ENCODE measurements around the gene PDE4B.

DNA sequence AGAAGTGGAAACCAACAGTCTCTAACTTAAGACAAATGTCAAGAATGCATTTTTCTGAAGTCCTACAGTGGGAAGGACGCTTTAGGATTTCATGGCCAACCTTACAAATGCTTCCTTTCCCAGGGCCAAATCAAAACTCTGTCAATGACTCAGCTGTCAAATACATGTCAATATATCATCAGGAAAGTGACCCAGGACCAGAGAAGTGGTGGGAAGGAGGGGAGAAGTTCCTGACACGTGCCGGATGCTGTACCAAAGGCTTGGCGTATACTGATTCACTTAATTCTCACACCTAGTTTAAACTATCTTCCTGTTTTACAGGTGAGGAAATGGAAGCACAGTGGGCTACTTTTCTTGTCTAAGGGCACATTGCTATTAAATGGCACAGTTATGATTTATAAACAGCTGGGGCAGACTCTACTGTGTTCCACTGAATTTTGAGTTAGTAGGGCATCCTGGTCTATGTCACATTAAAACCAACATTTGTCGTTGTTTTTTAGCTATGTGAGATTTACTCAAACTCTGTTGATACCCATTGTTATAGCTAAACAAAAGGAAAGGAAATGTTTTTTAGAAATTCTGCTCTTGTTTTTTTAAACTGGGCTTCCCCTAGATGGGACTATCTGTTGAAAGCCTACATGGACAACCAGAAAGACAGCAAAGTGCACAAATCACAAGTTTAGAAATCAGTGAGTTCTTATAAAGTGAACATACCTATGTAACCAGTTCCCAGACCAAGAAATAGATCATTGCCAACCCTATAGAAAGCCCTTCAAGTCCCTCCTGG, 533.1 kb downstream of the PDE4B start:
- TF ChIP-seq, protein P1, sequence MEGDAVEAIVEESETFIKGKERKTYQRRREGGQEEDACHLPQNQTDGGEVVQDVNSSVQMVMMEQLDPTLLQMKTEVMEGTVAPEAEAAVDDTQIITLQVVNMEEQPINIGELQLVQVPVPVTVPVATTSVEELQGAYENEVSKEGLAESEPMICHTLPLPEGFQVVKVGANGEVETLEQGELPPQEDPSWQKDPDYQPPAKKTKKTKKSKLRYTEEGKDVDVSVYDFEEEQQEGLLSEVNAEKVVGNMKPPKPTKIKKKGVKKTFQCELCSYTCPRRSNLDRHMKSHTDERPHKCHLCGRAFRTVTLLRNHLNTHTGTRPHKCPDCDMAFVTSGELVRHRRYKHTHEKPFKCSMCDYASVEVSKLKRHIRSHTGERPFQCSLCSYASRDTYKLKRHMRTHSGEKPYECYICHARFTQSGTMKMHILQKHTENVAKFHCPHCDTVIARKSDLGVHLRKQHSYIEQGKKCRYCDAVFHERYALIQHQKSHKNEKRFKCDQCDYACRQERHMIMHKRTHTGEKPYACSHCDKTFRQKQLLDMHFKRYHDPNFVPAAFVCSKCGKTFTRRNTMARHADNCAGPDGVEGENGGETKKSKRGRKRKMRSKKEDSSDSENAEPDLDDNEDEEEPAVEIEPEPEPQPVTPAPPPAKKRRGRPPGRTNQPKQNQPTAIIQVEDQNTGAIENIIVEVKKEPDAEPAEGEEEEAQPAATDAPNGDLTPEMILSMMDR (IDR thresholded peaks at IDR 0.05; ENCODE audit: poor library complexity, severe bottlenecking): no peak
- TF ChIP-seq MXI1 (conservative IDR thresholded peaks at IDR 0.05; ENCODE audit: poor library complexity, severe bottlenecking) (no peak), SMC3 (conservative IDR thresholded peaks at IDR 0.05; ENCODE audit: poor library complexity) (no peak)

Data from neural cell (in vitro differentiated cells).